DMS 273 (cell line): Measurements from ENCODE around the gene KDM4F.
"Not testable (repeated sequence)": the region's sequence is repeated elsewhere in the genome, so short reads cannot be mapped to it uniquely, and the experiment has no call there.

Source experiments
- DNase-seq: peaks from one replicate; lab custom pipeline; 2025; ENCODE audit not compliant: unreplicated experiment; lab: John Stamatoyannopoulos, UW

Gene KDM4F

DNA sequence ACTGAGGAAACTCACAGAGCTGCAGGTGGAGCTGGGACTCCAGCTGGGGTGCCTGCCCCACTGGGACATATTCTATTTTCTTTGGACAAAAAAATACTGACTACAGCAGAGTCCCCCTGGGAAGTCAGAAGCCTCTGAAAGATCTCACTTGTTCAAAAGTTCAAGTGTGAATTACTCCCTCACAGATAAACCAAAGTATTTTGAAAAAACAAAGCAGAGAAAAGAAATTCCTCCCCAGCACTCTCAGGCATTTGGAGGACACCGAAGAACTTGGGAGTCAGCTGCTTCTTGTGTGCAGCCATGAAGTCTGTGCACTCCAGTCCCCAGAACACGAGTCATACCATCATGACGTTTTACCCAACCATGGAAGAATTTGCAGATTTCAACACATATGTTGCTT is at the start of gene KDM4F:
Gene KDM4F (plus strand): TSS at position 301 of the 400 bp plus-strand sequence.
- not testable (repeated sequence) for DNase-seq

DNA sequence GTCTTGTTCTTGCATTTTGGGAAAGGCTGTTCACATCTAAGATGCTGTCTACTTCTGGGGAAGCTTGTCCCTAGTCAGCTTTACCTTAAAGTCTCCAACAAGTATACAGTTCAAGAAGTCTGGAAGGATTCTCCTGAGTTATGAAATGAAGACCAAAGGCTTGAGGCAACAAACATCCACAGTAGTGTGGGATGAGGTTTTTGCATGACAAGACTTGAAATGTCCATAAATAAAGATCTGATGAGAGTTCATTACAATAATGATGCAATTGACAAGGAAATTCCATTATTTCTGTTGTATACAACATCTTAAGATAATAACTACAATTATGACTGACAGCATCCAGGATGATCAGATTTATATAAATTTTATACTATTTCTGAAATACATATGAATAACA is 45.5 kb upstream of the KDM4F start:
- DNase-seq: no peak

DNA sequence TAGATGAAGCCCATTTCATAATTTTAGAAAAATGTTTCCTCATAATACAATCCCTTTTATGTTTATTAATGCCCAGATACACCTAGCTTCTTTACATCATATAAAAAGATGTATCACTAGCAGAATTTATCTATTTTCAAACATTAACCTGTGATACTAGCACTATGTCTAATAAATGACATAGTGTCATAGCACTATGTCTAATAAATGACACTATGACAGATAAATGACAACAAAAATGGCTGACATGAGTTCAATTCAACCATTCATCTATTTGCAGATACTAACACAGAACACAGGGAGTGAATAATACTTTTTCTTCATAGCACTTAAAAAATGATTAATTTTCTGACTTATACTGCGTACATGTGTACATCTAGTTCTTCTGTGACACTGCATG is 43.6 kb upstream of the KDM4F start:
- no peak for DNase-seq

DNA sequence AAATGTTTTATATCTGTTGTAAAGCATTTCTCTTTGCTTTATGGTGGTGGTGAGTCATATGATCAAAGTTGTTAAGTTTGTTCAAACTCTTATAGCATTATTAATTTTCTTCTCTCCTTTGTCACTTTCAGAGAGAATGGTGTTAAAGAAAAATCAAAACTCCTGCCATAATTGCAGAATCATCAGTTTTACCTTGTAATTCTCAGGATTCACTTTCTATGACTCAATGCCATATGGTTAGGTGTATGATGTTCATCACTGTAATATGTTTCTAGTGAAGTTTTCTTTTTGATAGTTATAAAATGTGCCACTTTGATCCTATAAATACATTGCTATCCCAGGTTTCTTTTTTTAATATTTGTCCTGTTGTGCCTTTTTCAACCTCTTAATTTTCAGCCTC is 37.8 kb upstream of the KDM4F start:
- no peak for DNase-seq

DNA sequence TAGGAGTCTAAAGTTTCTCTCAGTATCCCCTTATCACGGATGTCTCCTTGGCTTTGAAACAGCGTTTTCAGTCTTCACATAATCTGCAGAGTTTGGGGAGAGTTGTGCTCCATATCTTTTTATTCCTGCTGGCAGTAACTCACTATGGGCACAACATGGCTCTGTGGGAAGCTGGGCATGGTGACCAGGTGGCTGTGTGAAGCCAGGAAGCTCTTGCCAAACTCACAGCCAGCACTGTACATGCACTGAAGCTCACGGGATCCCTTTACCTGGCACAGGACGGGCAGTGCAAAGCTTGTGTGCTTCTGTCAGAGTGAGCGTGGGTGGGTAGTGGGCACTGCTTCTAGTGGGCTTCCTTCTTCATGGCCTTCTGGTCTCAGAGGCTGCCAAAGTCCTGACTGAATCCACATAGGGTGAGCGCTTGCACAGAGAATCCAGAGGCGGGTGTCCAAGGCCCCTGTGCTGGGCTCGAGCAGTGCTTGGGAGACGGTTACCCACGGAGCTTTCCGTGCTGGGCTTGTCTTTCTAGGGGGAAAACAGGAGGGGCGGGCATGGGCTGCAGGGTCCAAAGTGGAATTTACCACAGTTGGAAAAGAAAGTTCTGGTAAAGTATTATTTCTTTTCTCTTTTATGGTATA is 34.9 kb upstream of the KDM4F start:
- DNase-seq: no peak

DNA sequence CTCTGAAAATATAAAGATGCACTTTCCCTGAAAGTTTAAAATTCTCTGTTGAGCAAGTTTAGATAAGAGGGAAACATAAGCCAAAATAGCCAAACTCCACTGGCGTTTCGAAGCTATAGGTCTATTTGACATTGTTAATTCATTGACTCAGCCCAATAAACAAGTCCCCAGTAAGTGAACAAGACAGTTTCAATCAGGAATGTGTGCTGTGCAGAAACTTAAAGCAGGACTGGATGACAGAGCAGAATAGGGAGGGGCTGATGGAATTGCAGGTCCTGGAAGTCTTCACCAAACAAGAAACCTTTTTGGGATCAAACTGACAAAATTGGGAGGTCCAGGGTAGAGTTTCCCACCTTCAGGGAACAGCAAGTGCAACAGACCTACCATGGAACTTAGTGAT is 33.1 kb upstream of the KDM4F start:
- no peak for DNase-seq

DNA sequence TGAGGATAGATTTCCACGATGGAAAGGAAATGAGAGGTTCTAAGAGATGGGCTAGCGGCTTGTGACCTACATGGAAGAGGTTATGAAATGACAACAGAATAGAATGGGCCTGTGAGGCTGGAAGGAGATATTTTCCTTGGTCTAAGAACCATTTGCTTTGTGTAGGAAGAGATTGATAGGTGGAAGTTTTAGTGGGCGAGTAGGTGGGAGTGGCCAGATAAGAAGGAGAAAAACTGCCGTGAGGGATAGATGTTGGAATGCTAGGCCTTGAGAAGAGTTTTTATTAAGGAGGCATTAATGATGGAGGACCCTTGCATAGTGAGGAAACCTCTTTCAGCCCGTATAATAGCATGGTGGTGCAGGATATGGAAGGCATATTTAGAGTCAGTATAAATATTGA is 27.8 kb upstream of the KDM4F start:
- not testable (repeated sequence) for DNase-seq

DNA sequence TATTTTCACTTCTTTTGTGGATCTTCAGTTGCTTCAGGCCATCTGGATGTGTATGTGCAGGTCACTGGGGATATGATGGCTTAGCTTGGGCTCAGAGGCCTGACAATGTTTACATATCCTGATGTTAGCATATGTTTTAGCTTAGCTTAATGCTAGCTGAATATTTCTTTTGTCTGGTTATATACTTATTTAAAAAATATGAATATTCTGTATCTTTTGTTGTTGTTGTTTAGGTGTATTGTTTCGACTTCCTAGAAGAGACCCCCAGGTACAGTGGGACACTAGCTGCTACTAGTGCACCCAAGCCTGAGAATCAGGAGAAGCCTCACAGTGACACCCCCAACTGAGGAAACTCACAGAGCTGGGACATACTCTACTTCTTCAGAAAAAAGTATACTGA is 24.3 kb upstream of the KDM4F start, which contains the start of gene KDM4E:
Gene KDM4E (plus strand): TSS at position 301 of the 400 bp plus-strand sequence. CDS start 300 bp downstream, outside the sequence.
- DNase-seq: no peak

DNA sequence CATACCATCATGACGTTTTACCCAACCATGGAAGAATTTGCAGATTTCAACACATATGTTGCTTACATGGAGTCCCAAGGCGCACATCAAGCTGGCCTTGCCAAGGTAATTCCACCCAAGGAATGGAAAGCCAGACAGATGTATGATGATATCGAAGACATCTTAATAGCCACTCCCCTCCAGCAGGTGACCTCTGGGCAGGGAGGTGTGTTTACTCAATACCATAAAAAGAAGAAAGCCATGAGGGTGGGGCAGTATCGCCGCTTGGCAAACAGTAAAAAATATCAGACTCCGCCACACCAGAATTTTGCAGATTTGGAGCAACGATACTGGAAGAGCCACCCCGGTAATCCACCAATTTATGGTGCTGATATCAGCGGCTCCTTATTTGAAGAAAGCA is 23.6 kb upstream of the KDM4F start:
- not testable (repeated sequence) for DNase-seq

DNA sequence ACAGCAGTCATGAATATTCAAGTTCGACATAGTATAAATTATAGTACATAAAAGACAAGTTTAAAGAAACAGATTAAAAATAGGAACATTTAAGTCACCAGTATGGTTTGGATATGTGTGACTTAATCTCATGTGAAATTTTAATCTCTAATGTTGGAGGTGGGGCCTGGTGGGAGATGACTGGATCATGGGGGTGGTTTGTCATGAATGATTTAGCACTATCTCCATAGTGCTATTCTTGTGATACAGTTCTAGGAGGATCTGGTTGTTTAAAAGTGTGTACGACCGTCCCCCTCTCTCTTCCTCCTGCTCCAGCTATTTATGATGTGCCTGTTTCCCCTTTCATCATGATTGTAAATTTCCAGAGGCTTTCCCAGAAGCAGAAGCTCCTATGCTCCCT is 20.9 kb upstream of the KDM4F start:
- no peak for DNase-seq

DNA sequence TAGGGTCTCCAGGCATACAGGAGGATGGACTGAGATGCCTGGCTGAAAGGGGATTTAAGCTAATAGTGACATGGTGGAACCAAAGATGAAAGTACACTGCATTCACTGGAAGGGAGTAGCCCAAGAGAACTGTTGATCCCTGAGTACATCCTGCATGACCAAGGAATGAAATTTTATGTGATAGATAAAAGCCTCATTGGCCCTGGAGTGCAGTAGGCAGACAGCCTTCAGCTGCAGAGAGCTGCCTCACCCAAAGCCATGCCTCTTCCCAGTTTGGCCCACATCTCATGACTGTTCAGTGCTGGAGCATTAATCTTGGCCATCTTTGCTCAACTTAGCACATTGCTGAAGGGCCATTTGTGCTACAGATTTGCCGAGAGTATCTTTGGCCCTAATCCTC is 16.2 kb upstream of the KDM4F start:
- no peak for DNase-seq

DNA sequence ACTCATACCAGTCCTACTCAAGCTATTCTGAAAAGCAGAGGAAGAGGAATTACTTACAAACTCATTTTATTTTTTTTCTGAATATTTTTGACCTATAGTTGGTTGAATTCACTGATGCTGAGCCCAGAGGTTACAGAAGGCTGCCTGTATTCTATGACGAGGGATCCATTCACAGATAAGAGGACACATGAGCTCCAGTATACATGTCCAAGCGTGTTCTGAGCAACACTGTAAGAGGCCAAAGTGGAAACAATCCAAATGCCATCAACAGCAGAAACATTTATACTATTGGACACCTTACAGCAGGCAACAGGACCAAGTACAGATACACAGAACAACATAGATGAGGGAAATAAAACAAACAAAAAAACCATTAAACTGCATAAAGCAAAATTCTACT is 13.9 kb upstream of the KDM4F start:
- peak; percentile 43 for DNase-seq

DNA sequence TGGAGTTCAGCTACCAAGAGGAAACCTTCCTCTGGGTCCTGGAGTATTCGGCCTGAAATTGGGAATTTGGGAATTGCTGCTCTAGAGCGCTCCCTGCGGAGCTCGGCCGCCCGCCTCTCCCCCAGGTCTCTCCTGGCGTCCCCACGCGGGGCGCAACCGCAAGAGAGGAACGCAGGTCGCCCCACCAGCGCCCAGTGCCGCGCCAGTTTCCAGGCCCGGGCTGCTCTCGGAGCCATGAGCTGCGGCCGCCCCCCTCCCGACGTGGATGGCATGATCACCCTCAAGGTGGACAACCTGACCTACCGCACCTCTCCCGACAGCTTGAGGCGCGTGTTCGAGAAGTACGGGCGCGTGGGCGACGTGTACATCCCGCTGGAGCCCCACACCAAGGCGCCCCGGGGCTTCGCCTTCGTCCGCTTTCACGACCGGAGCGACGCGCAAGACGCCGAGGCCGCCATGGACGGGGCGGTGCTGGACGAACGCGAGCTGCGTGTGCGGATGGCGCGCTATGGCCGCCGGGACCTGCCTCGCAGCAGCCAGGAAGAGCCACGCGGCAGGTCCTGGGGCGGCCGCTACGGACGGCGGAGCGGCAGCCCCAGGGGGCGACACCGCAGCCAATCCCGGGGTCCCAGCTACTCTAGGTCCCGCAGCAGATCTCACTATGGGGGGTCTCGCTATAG is 11.7 kb upstream of the KDM4F start:
- DNase-seq: not testable (repeated sequence)

DNA sequence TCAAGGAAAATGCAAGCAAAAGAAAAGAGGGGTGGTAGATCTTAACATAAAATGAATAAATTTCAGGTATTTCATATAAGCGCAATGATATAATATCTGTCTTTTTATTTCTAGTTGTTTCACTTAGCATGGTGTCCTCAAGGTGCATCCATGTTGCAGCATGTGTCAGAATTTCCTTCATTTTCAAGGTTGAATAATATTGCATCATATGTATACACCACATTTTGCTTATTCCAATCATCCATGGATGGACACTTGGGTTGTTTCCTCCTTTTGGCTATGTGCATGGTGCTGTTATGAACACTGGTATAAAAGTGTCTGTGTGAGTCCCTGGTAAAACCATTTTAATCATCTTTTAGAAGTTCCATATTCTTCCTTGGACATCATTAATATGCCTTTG is 7.0 kb upstream of the KDM4F start:
- no peak for DNase-seq

DNA sequence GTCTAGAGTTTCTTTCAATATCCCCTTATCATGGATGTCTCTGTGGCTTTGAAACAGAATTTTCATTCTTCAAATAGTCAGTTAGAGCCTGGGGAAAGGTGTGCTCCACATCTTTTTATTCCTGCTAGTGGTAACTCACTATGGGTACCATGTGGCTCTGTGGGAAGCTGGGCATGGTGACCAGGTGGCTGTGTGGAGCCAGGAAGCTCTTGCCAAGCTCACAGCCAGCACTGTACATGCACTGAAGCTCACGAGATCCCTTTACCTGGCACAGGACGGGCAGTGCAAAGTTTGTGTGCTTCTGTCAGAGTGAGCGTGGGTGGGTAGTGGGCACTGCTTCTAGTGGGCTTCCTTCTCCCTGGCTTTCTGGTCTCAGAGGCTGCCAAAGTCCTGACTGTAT is 6.3 kb upstream of the KDM4F start:
- no peak for DNase-seq

DNA sequence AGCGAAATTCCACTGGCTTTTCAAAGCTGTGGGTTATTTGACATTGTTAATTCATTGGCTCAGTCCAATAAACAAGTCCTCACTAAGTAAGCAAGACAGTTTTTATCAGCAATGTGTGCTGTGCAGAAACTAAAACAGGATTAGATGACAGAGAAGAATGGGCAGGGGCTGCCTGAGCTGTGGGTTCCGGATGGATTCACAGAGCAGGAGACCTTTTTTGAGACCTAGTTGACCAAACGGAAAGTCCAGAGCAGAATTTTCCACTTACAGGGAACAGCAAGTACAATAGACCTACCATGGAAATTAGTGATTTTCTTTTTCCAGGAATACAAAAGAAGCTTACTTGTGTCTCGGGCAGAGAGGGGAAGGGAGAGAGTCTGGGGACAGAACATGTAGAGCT is 5.2 kb upstream of the KDM4F start:
- DNase-seq: no peak

DNA sequence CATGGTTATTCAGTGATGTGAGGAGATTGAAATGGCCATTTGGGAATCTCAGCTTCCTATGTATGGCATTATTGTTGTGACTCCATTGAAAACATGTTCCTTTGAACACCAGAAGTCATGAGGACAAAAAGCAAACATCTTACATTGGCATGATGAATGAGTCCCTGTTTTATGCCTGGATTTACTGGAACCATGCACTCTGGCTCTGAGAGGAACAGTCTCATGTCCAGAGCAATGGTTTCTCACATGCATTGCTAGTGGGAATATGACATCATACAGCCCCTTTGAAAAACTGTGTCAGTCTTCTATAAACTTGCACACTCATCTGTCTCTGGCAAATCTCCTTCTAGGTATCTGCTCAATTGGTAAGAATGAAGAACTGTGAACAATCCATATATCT is 3.4 kb upstream of the KDM4F start:
- DNase-seq: no peak

DNA sequence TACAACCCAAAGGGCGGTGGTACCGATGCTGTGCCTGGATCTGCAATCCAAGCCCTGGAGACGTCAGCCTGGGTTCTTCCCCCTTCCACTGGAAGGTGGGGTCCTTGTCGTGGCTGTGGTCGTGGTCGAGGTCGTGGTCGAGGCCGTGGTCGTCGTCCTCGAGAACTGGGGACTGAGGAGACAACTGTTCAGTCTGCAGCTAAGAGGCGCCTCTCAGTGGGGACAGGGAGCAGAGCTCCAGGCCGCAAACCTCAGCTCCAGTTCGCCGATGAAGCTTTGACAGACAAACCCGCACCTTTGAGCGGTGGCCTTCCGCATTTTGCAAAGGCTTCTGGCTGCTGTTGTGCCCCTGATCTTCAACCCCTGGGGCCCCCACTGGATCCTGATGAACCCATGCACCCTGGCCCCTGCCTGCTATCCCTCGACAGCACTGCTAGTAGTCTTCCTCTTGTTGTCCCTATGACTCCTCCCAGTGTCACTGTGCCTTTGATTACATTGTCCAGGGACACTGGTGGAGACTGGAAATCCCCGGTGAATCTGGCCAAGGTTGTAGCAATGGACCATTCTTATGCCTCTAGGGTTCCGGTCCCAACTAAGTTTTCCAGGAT is 1.5 kb downstream of the KDM4F start:
- no peak for DNase-seq

DNA sequence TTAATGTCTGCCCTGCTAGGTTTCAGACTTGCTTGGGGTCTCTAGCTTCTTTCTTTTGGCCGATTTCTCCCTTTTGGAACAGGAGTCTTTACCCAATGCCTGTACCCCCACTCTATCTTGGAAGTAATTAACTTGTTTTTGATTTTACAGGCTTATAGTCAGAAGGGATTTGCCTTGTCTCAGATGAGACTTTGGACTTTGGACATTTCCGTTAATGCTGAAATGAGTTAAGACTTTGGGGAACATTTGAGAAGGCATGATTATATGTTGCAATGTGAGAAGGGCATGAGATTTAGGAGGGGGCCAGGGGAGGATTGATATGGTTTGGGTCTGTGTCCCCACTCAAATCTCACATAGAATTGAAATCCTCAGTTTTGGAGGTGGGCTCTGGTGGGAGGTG is 5.1 kb downstream of the KDM4F start:
- no peak for DNase-seq

DNA sequence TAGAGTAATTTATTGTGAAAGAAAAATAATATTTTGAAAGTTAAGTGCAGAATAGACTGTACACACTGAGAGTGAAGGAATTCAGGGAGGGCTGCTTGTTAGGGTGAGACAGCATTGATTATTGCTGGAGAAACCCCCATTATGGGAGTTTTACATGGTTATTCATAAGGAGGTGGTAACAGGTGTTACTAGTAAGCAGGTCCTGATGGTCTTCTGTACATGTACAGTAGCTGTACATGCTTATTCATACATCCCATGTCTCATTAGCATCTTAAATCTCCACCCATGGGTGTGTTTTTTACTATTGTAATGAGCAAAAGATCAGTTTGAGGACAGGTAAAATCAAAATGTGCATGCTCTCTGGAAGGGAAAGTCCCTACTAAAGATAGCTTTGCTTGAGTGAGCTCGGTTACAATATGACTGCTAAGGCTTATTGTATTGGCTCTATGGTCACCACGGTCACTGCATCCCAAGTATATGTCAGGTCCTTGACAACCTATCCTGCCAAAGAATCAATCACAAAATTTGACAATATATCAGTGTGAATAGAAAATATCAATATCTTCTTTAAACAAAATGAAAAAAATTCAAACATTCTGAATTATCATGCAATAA is 6.2 kb downstream of the KDM4F start:
- no peak for DNase-seq

DNA sequence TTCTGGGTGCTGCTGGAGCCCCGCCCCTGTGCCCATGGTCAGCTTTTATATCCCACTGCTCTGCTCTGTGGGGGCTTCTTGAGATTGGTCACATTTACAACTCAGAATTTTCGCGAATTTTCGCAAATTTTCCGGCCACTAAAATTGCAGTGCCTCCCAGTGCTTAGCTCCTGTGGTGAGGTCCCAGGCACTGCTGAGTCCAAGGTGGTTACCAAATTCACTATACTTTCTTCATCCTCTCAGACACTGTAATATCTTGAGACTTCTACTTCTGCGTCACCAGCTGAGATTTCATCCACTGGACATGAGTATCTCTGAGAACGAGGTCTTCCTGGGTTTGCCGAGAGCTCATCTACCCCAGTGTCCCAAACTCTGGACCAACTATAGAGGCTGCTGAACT is 8.7 kb downstream of the KDM4F start:
- DNase-seq: no peak

DNA sequence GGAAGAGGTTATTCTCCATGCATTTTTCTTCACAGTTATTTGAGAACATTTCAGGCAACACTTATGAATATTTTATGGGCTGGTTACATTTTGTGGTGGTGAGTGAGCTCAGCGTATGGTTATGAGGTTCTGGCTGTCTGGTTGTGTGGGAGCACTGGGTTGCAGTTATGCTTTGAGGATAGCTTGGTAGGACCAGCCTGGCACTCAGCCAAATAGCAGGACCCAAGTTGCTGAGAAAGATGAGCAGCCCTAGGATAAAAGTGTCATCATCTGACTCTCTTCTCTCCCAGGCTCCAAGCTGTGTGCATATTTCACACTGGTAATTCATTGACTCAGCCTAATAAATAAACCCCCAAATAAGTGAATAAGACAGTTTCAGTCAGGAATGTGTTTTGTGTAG is 9.4 kb downstream of the KDM4F start:
- DNase-seq: no peak
